DOHH2 (cell line): ENCODE measurements around the gene WDR70.

ENCODE experiments used
- H3F3A ChIP-seq: fragments of 200-600 bp; sonication (generic), shearing (Covaris generic); 2 replicates; pipeline ENCODE4 v1.6.0; 2016; ENCODE audit warnings: antibody characterized with exemption, mild to moderate bottlenecking; ENCODE audit not compliant: control insufficient read depth, insufficient read depth
- H3K27ac ChIP-seq: fragments of 200-600 bp; sonication (generic); 2 replicates; pipeline ENCODE4 v1.5.1; 2014; ENCODE audit warnings: low read depth, mild to moderate bottlenecking, low read length, moderate library complexity
- H3K27me3 ChIP-seq: fragments of 200-600 bp; sonication (generic); 2 replicates; pipeline ENCODE4 v1.6.1; 2014; ENCODE audit warnings: mild to moderate bottlenecking, low read length, mixed read lengths; ENCODE audit not compliant: control insufficient read depth
- H3K36me3 ChIP-seq: fragments of 200-600 bp; sonication (generic); 2 replicates; pipeline ENCODE4 v1.6.1; 2014; ENCODE audit warnings: mild to moderate bottlenecking, low read length, moderate library complexity, mixed read lengths; ENCODE audit not compliant: control insufficient read depth
- H3K4me1 ChIP-seq: fragments of 200-600 bp; sonication (generic); 2 replicates; pipeline ENCODE4 v1.6.1; 2014; ENCODE audit warnings: mild to moderate bottlenecking, low read length, mixed read lengths; ENCODE audit not compliant: control insufficient read depth
- H3K4me2 ChIP-seq: fragments of 200-600 bp; sonication (generic); 2 replicates; pipeline ENCODE4 v1.6.0; 2014; ENCODE audit warnings: mild to moderate bottlenecking, low read length, moderate library complexity
- H3K4me3 ChIP-seq: fragments of 200-600 bp; sonication (generic); 2 replicates; pipeline ENCODE4 v1.5.1; 2014; ENCODE audit warnings: mild to moderate bottlenecking, low read length, mixed read lengths
- H3K79me2 ChIP-seq: fragments of 200-600 bp; sonication (generic); 2 replicates; pipeline ENCODE4 v1.6.1; 2014; ENCODE audit warnings: mild to moderate bottlenecking, low read length, mixed read lengths; ENCODE audit not compliant: control insufficient read depth
- H3K9me2 ChIP-seq: fragments of 200-600 bp; sonication (generic); replicated peaks from 2 replicates; pipeline ENCODE4 v1.6.1; 2014; ENCODE audit warnings: mild to moderate bottlenecking, low read length, mixed read lengths; ENCODE audit not compliant: control insufficient read depth
- H3K9me3 ChIP-seq: fragments of 200-600 bp; sonication (generic); 2 replicates; pipeline ENCODE4 v1.6.1; 2014; ENCODE audit warnings: antibody characterized with exemption, low read length, mixed read lengths; ENCODE audit not compliant: control insufficient read depth, insufficient read depth
- H4K20me1 ChIP-seq: fragments of 200-600 bp; sonication (generic); 2 replicates; pipeline ENCODE4 v1.6.0; 2014; ENCODE audit warnings: low read depth, mild to moderate bottlenecking, antibody characterized with exemption, low read length, moderate library complexity; ENCODE audit not compliant: control insufficient read depth, insufficient read depth
- EZH2phosphoT487 ChIP-seq: fragments of 200-600 bp; sonication (generic); IDR thresholded peaks from 2 replicates; pipeline ENCODE4 v1.6.1; 2017; ENCODE audit warnings: borderline replicate concordance, mild to moderate bottlenecking, antibody characterized with exemption, low read length, moderate library complexity, mixed read lengths
- TF ChIP-seq, protein P1 (sequence below): fragments of 200-600 bp; sonication (generic); IDR thresholded peaks from one replicate; pipeline ENCODE4 v1.5.1; 2014; ENCODE audit warnings: antibody characterized with exemption, mild to moderate bottlenecking, low read depth, low read length; ENCODE audit not compliant: poor library complexity, severe bottlenecking

Gene WDR70

GRCh38 chr5:37565062-37565670, 186.0 kb downstream of the WDR70 start:
- H4K20me1 ChIP-seq = no peaks in the 10 kb centered on the region
- H3K9me3 ChIP-seq = no peaks in the 10 kb centered on the region
- no peak overlapping the region for H3K27ac ChIP-seq
- H3F3A ChIP-seq = 0 out of 2 replicates have a peak, but pooled peaks cover 2% of the 10 kb centered on the region
- no peak for TF ChIP-seq EZH2phosphoT487
- TF ChIP-seq, protein P1, sequence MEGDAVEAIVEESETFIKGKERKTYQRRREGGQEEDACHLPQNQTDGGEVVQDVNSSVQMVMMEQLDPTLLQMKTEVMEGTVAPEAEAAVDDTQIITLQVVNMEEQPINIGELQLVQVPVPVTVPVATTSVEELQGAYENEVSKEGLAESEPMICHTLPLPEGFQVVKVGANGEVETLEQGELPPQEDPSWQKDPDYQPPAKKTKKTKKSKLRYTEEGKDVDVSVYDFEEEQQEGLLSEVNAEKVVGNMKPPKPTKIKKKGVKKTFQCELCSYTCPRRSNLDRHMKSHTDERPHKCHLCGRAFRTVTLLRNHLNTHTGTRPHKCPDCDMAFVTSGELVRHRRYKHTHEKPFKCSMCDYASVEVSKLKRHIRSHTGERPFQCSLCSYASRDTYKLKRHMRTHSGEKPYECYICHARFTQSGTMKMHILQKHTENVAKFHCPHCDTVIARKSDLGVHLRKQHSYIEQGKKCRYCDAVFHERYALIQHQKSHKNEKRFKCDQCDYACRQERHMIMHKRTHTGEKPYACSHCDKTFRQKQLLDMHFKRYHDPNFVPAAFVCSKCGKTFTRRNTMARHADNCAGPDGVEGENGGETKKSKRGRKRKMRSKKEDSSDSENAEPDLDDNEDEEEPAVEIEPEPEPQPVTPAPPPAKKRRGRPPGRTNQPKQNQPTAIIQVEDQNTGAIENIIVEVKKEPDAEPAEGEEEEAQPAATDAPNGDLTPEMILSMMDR = no peak
- no peaks in the 10 kb centered on the region for H3K9me2 ChIP-seq
- no peaks in the 10 kb centered on the region for H3K4me1 ChIP-seq
- H3K27me3 ChIP-seq = no peaks in the 10 kb centered on the region
- no peak overlapping the region for H3K4me2 ChIP-seq
- H3K36me3 ChIP-seq = no peaks in the 10 kb centered on the region
- no peaks in the 10 kb centered on the region for H3K79me2 ChIP-seq
- no peak overlapping the region for H3K4me3 ChIP-seq

DNA sequence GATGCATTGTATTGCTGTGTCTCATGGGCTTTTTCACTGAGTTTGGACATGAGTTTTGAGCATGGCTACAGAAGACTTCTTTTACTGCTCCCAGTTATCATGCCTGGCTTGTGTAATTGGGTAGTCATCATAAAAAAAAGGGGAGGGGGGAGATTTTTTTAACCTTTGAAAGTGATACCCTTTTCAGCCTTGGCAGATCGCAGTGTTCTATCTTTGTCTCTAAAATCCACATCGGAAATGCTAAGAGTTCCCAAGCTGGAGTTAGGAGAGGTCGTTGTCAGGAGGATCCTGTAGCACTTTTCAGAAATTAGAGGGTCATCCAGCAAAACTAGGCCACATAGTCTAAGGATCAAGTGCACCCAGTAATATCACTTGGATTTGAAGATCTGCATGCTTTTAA, 188.4 kb downstream of the WDR70 start:
- H3K9me2 ChIP-seq = no peaks in the 10 kb centered on the region
- H3K79me2 ChIP-seq = no peaks in the 10 kb centered on the region
- H3K4me2 ChIP-seq = no peak overlapping the region
- H3K27ac ChIP-seq = no peak overlapping the region
- H3K4me1 ChIP-seq = no peaks in the 10 kb centered on the region
- H3F3A ChIP-seq = 0 out of 2 replicates have a peak, but pooled peaks cover 2% of the 10 kb centered on the region
- no peaks in the 10 kb centered on the region for H3K27me3 ChIP-seq
- no peaks in the 10 kb centered on the region for H3K9me3 ChIP-seq
- no peaks in the 10 kb centered on the region for H4K20me1 ChIP-seq
- no peaks in the 10 kb centered on the region for H3K36me3 ChIP-seq
- TF ChIP-seq, protein P1 = no peak
- TF ChIP-seq EZH2phosphoT487 = no peak
- H3K4me3 ChIP-seq = no peak overlapping the region

DNA sequence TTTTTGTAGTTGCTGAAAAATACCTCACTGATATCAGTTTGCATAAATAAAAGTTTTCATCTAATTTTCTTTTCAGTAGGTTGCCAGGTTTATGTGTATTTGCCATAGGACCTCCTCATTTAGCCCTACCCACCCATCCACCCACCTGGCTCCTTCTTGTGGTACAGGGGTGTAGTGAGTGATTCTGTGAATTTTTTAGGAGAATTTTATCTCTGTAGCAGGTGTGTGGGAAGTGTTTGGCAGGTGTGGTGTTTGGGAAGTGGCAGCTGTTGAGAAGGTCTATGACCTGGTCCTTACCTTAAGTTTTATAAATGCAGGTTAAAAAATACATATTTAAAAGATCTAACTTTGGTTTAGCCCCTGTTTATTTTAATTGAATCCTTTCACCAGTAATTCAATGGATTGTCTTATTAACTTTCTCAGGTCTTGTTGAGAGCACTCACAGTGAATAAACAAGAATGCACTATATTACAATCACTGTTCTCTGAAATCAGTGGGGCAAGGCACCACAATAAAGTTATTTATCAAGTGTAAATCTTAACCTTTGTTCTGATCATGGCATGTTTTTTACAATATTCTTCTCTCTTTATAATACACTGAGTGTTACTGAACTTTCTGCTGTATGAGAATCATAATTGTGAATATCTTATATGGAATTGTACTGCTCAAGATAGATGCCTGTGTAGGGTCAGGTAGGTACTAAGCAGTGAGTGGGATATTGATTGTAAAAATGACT, 189.1 kb downstream of the WDR70 start:
- Histone ChIP-seq H3K27me3 (no peaks in the 10 kb centered on the region), H3F3A (0 out of 2 replicates have a peak, but pooled peaks cover 2% of the 10 kb centered on the region), H3K79me2 (no peaks in the 10 kb centered on the region), H3K36me3 (no peaks in the 10 kb centered on the region), H3K4me3 (no peak overlapping the region), H3K27ac (no peak overlapping the region), H4K20me1 (no peaks in the 10 kb centered on the region), H3K4me2 (no peak overlapping the region), H3K9me2 (no peaks in the 10 kb centered on the region), H3K9me3 (no peaks in the 10 kb centered on the region), H3K4me1 (no peaks in the 10 kb centered on the region)
- TF ChIP-seq, protein P1 = no peak
- no peak for TF ChIP-seq EZH2phosphoT487
